HCT116 (cell line): ENCODE data around the gene SFTPA2. TPM values are rescaled to one million over a fixed set of nuclear protein-coding genes. Genes with fewer than 3 reads are reported as not detected.
"Not testable (repeated sequence)": the region's sequence is repeated elsewhere in the genome, so short reads cannot be mapped to it uniquely, and the experiment has no call there.

ENCODE experiments used
- ATAC-seq: fragments of 200-7000 bp; cut with Tn5 transposase; 2 replicates; pipeline ENCODE4 v1.9.1; 2020; ENCODE audit warnings: mild to moderate bottlenecking, moderate library complexity
- BruUV-seq: library from RNA; stranded (reverse); fragments of 400-500 nt; replicated peaks from 2 replicates; lab custom pipeline; 2021; lab: Mats Ljungman, UMichigan
- CTCF ChIA-PET: fragments of 300-600 bp; sonication (Branson Sonifier 250); formaldehyde crosslinking; loops from one replicate; lab custom pipeline; 2021; ENCODE audit warnings: antibody characterized with exemption; lab: Charles Lee
- POLR2A ChIA-PET: fragments of 300-600, 350-600 bp; sonication (Branson Sonifier 250); formaldehyde crosslinking; loops from one replicate; lab custom pipeline; 2021; ENCODE audit warnings: antibody characterized with exemption; lab: Charles Lee
- RAD21 ChIA-PET, 2 experiments: fragments of 300-600 bp; sonication (Branson Sonifier 250); formaldehyde crosslinking; loops; one replicate each; lab custom pipeline; 2023; ENCODE audit warnings: low total read pairs in 2 of 2; ENCODE audit not compliant: uncharacterized antibody in 2 of 2, unreplicated experiment in 2 of 2, low non-redundant PET in 1 of 2; lab: Charles Lee
- DNase-seq: peaks from one replicate; pipeline ENCODE4 v3.0.0-alpha.2; 2010; ENCODE audit warnings: low read depth, low spot score
- H2AFZ ChIP-seq: fragments of 200-600 bp; shearing (Covaris generic), sonication (generic); 2 replicates; pipeline ENCODE4 v1.6.1; 2017; ENCODE audit warnings: low read depth, mixed run types, mixed read lengths, antibody characterized with exemption, low read length; ENCODE audit not compliant: poor library complexity, severe bottlenecking
- H3K27ac ChIP-seq: 2 replicates; pipeline ENCODE4 v1.5.1; 2012; ENCODE audit warnings: low read depth, low read length
- H3K27me3 ChIP-seq: fragments of 200-600 bp; sonication (generic); 2 replicates; pipeline ENCODE4 v1.6.1; 2016; ENCODE audit warnings: mixed run types, low read length, mixed read lengths; ENCODE audit not compliant: insufficient read depth
- H3K36me3 ChIP-seq, 2 experiments: fragments of 200-500 bp in 1 of 2; fragments of 200-600 bp in 1 of 2; sonication (Bioruptor generic) in 1 of 2; sonication (generic) in 1 of 2; 2 replicates each; pipeline versions ENCODE4 v1.5.1 to v1.6.1; 2014 to 2016; ENCODE audit warnings: low read length in 2 of 2, inconsistent platforms in 1 of 2, mixed read lengths in 1 of 2, mixed run types in 1 of 2; ENCODE audit not compliant: insufficient read depth in 2 of 2, control insufficient read depth in 1 of 2
- H3K4me1 ChIP-seq, 2 experiments: fragments of 200-600 bp in 1 of 2; sonication (generic) in 1 of 2; 2 replicates each; pipeline versions ENCODE4 v1.5.1 to v1.6.1; 2012 to 2017; ENCODE audit warnings: low read length in 2 of 2, inconsistent platforms in 1 of 2, mild to moderate bottlenecking in 1 of 2, mixed read lengths in 1 of 2, mixed run types in 1 of 2, moderate library complexity in 1 of 2; ENCODE audit not compliant: insufficient read depth in 2 of 2, control insufficient read depth in 1 of 2
- H3K4me2 ChIP-seq: fragments of 200-600 bp; sonication (generic); 2 replicates; pipeline ENCODE4 v1.6.1; 2017; ENCODE audit warnings: mixed run types, low read length, mixed read lengths
- H3K4me3 ChIP-seq, 2 experiments: fragments of 200-600 bp in 1 of 2; sonication (generic) in 1 of 2; replicated peaks in 1 of 2; 2 replicates each; pipeline ENCODE4 v1.5.1; 2011 to 2016; ENCODE audit warnings: low read length in 2 of 2, control low read depth in 1 of 2, low read depth in 1 of 2, mild to moderate bottlenecking in 1 of 2, mixed read lengths in 1 of 2, mixed run types in 1 of 2
- H3K79me2 ChIP-seq: fragments of 200-600 bp; sonication (generic); 2 replicates; pipeline ENCODE4 v1.6.1; 2017; ENCODE audit warnings: mild to moderate bottlenecking, mixed run types, low read length, moderate library complexity, mixed read lengths; ENCODE audit not compliant: insufficient read depth
- H3K9ac ChIP-seq: fragments of 200-600 bp; sonication (generic); 2 replicates; pipeline ENCODE4 v1.6.1; 2016; ENCODE audit warnings: low read length, mixed read lengths
- H3K9me2 ChIP-seq: fragments of 200-600 bp; sonication (generic), shearing (Covaris generic); 2 replicates; pipeline ENCODE4 v1.6.1; 2017; ENCODE audit warnings: mixed run types, mild to moderate bottlenecking, moderate library complexity; ENCODE audit not compliant: insufficient read depth
- H3K9me3 ChIP-seq, 2 experiments: fragments of 200-500 bp in 1 of 2; fragments of 200-600 bp in 1 of 2; sonication (Bioruptor generic) in 1 of 2; sonication (generic) in 1 of 2; 2 replicates each; pipeline ENCODE4 v1.6.1; 2014 to 2017; ENCODE audit warnings: low read length in 2 of 2, mixed read lengths in 2 of 2, inconsistent platforms in 1 of 2, low read depth in 1 of 2, mild to moderate bottlenecking in 1 of 2, mixed run types in 1 of 2, moderate library complexity in 1 of 2; ENCODE audit not compliant: control insufficient read depth in 1 of 2, insufficient read depth in 1 of 2
- H4K20me1 ChIP-seq: fragments of 200-600 bp; sonication (generic), shearing (Covaris generic); 2 replicates; pipeline ENCODE4 v1.6.1; 2017; ENCODE audit warnings: mixed run types, mild to moderate bottlenecking, moderate library complexity; ENCODE audit not compliant: insufficient read depth
- CBX3 ChIP-seq: IDR thresholded peaks from 2 replicates; pipeline ENCODE4 v1.6.1; 2012; ENCODE audit warnings: low read depth
- EZH2phosphoT487 ChIP-seq: fragments of 200-600 bp; IDR thresholded peaks from 2 replicates; pipeline ENCODE4 v1.6.1; 2018; ENCODE audit warnings: antibody characterized with exemption, borderline replicate concordance
- FOSL1 ChIP-seq: IDR thresholded peaks from 2 replicates; pipeline ENCODE4 v1.6.1; 2012; ENCODE audit warnings: low read depth
- JUND ChIP-seq: IDR thresholded peaks from 2 replicates; pipeline ENCODE4 v1.6.1; 2012
- POLR2A ChIP-seq: IDR thresholded peaks from 2 replicates; pipeline ENCODE4 v1.7.0; 2011; ENCODE audit warnings: borderline replicate concordance; ENCODE audit not compliant: insufficient read depth, insufficient read length; ENCODE audit errors: extremely low read depth
- POLR2AphosphoS5 ChIP-seq: IDR thresholded peaks from 2 replicates; pipeline ENCODE4 v1.6.1; 2011; ENCODE audit warnings: mild to moderate bottlenecking, low read depth, low read length, moderate library complexity
- RAD21 ChIP-seq: IDR thresholded peaks from 2 replicates; pipeline ENCODE4 v1.6.1; 2012; ENCODE audit warnings: low read depth, mild to moderate bottlenecking
- SIN3A ChIP-seq: IDR thresholded peaks from 2 replicates; pipeline ENCODE4 v1.6.1; 2012; ENCODE audit warnings: low read depth
- SRF ChIP-seq: IDR thresholded peaks from 2 replicates; pipeline ENCODE4 v1.6.1; 2012; ENCODE audit warnings: low read depth
- ZFX ChIP-seq: fragments of 450-650 bp; IDR thresholded peaks from 2 replicates; pipeline ENCODE4 v1.6.1; 2017
- intact Hi-C: fragments of 100-400 bp; cut with micrococcal nuclease; formaldehyde crosslinking; loops from 2 replicates; pipeline ENCODE4 v1.10.0; 2022
- total RNA-seq: library from RNA; stranded (reverse); gene quantifications from one replicate; pipeline ENCODE4 v1.2.1, GENCODE V29; 2021; ENCODE audit not compliant: unreplicated experiment
- TF ChIP-seq, protein P1 (sequence below), 3 experiments: fragments of 200-600 bp in 1 of 3; sonication (generic) in 1 of 3; IDR thresholded peaks in 2 of 3; conservative IDR thresholded peaks in 1 of 3; 2 replicates each; pipeline ENCODE4 v1.5.1; 2012 to 2017; ENCODE audit warnings: low read depth in 2 of 3, low read length in 2 of 3, antibody characterized with exemption in 1 of 3, borderline replicate concordance in 1 of 3, control low read depth in 1 of 3, mild to moderate bottlenecking in 1 of 3, mixed read lengths in 1 of 3, mixed run types in 1 of 3, moderate library complexity in 1 of 3; ENCODE audit not compliant: insufficient read depth in 1 of 3

Gene SFTPA2
- total RNA-seq, 1 experiment from 2014 or later, result 6.9 TPM

DNA sequence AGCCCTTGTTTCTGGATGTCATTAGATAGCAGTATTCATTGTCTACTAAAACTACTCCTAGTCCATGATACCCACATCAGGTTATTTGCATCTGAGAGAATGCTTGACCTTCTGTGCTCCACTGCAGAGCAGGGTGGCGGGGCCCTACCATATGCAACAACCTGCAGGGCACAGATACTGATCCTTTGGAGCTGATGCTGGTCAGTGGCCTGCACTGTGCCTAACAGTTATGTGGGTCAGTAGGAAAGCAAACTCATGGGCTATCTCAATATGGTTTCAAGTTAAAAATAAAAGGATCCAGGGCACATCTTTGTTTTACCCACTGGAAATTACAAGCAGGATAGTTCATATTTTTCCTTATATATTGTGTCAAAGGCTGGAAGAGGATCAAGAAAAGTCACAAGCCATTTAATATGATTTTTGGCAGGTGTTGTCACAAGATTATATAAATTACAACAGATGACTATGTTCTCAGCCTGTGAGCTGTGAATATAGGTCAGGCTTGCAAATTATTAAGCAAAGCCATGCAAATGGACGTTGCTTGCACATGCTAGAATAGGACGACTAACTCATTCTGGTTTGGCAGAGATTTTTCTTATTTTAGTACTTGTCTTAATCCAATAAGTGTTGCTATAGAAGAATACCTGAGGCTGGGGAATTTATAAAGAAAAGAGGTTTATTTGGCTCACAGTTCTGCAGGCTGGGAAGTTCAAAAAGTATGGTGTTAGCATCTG is 15.1 kb downstream of the SFTPA2 start:
- H3K36me3 ChIP-seq, BruUV-seq, H3K4me2 ChIP-seq, H3K9ac ChIP-seq, H3K27ac ChIP-seq, intact Hi-C loops, POLR2A ChIA-PET, H4K20me1 ChIP-seq, H3K9me3 ChIP-seq, ATAC-seq, CTCF ChIA-PET, H3K27me3 ChIP-seq, H3K4me3 ChIP-seq, RAD21 ChIA-PET, DNase-seq, H2AFZ ChIP-seq, H3K4me1 ChIP-seq, H3K9me2 ChIP-seq, H3K79me2 ChIP-seq: not testable (repeated sequence)

DNA sequence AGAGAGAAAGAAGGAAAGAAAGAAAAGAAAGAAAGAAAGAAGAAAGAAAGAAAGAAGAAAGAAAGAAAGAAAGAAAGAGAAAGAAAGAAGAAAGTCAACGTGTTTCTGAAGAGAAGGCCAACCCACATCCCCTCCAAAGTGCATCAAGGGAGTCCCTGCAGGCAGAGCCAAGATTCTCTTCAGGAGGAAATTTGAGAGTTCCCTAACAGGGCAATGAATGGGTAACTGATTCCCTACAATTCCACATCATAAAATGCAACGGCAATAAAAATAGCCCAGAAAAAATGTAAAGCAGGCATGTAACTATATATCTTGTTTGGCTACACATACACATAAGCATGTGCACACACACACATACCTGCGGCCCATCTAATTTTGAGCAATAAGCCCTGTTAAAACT is 15.8 kb downstream of the SFTPA2 start:
- H3K9ac ChIP-seq, CTCF ChIA-PET, H3K4me2 ChIP-seq, POLR2A ChIA-PET, H3K27me3 ChIP-seq, RAD21 ChIA-PET, DNase-seq, ATAC-seq, H4K20me1 ChIP-seq, H3K27ac ChIP-seq, H3K9me2 ChIP-seq, H3K9me3 ChIP-seq, H3K4me1 ChIP-seq, BruUV-seq, H2AFZ ChIP-seq, H3K4me3 ChIP-seq, intact Hi-C loops, H3K79me2 ChIP-seq, H3K36me3 ChIP-seq: not testable (repeated sequence)

DNA sequence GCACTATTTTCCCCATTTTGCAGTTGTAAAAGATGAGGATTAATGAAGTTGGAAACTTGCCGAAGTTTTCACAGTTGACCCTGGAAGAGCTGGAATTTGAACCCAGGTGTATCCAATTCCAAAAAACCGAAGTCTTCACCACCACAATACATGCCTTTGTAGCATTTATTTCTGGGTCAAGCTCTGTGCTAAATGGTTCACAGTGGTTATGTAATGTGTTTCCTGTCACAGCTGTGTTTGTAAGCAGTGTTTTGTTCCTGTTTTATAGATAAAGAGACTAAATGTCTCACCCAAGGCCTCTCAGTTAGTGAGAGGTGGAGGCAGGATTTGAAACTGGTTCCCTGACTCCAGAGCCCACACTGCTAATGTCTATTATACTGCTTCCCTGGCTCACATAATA is 17.6 kb downstream of the SFTPA2 start:
- intact Hi-C loops, result no loop called here
- Histone ChIP-seq H3K36me3 (no peaks in the 10 kb centered on the region), H3K4me2 (no peak overlapping the region), H4K20me1 (no peaks in the 10 kb centered on the region), H3K27ac (no peak overlapping the region), H3K9ac (no peak overlapping the region), H3K4me3 (no peak overlapping the region), H3K4me1 (no peaks in the 10 kb centered on the region), H2AFZ (no peak overlapping the region), H3K79me2 (no peaks in the 10 kb centered on the region), H3K9me3 (no peaks in the 10 kb centered on the region), H3K9me2 (no peaks in the 10 kb centered on the region), H3K27me3 (0 out of 2 replicates have a peak, but pooled peaks cover 4% of the 10 kb centered on the region)
- ChIA-PET CTCF (no interaction called here), POLR2A (no interaction called here), RAD21 (no interaction called here)
- no peak for DNase-seq
- TF ChIP-seq POLR2AphosphoS5 (no peak), SRF (no peak), RAD21 (no peak), POLR2A (no peak), JUND (no peak), EZH2phosphoT487 (no peak), FOSL1 (no peak), SIN3A (no peak), ZFX (no peak), CBX3 (no peak)
- TF ChIP-seq, protein P1, sequence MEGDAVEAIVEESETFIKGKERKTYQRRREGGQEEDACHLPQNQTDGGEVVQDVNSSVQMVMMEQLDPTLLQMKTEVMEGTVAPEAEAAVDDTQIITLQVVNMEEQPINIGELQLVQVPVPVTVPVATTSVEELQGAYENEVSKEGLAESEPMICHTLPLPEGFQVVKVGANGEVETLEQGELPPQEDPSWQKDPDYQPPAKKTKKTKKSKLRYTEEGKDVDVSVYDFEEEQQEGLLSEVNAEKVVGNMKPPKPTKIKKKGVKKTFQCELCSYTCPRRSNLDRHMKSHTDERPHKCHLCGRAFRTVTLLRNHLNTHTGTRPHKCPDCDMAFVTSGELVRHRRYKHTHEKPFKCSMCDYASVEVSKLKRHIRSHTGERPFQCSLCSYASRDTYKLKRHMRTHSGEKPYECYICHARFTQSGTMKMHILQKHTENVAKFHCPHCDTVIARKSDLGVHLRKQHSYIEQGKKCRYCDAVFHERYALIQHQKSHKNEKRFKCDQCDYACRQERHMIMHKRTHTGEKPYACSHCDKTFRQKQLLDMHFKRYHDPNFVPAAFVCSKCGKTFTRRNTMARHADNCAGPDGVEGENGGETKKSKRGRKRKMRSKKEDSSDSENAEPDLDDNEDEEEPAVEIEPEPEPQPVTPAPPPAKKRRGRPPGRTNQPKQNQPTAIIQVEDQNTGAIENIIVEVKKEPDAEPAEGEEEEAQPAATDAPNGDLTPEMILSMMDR (IDR thresholded peaks at IDR 0.05 in 2 of 3, conservative IDR thresholded peaks at IDR 0.05 in 1 of 3; ENCODE audit: borderline replicate concordance in 1 of 3, insufficient read depth in 1 of 3, low read depth in 2 of 3, low read length in 2 of 3), result no peak
- ATAC-seq, result no peak
- BruUV-seq, result no TSS peak
